Stimulated activated CD8-positive, alpha-beta memory T cell treated with anti-CD3 and anti-CD28 coated beads, Interleukin-15, amount 100 ng/mL, for 48 hours (primary cell): ENCODE measurements around the gene GPC1.

Experiments
- DNase-seq, 2 donors: peaks; one replicate each; pipeline ENCODE4 v3.0.0-alpha.2; 2020; ENCODE audit warnings: low read depth in 2 of 2

GPC1 gene

DNA sequence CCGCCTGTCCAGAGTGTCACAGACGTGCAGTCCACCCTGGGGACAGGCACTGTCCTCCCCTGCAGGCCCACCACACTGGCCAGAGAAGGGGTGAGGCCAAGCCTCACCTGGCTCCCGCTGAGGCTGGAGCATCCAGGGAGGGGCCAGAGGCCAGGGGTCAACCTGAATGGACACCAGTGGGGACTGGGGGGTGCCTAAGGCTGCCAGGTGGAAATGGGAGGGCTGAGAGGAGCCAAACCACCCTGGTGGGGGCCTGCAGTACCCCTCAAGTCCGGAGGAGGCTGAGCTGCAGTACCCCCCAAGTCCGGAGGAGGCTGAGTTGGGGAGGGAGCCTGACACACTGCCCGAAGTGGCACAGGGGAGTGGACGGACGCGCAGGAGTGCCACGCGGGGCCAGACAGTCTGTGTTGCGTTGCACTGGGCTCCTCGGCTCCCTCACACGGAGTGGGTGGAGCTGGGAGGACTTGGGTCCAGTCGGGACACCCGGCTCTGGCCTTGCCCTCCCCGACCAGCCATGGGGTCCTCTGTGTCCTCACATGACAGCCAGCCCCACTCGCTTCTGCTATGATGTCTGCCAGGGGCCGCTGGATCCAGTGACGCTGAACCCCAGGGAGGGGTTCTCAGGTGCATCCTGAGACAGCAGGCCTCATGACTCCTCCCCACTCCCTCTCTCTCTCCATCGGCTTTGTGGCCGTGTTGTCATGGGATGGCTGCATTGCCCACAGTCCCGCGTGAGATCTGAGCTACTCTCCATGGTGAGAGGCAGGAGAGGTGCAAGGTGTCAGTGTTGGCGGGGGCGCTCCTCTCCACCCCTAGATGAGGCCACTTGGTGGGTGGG lies 22.3 kb upstream of the GPC1 start:
- no peak for DNase-seq

DNA sequence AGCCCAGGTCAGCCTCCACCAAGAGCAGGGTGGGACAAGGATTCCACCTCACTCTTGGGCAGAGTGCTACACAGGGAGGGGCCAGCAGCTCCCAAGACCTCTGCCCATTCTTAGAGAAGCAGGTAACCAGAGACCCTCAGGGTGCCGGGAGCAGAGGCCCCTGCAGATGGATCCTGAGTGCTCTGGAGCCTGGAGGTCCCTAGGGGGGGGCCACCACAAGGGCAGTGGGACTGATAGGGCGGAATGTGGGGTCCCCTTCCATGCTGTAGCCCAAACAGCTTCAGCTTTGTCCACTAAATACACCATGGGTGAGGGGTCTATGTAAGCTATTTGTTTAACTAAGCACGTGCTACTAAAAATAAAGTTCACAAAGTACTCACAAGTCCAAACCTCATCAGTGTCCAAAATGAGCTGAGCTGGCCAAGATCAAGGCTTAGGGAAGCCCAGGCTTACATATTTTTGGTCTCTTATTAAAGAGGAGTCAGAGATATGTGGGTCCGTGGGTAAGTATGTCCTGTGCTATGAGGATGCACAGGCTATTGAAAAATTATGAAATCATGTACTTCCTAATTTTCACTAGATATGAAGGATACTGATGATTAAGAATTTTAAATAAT lies 21.5 kb upstream of the GPC1 start:
- DNase-seq = no peak

DNA sequence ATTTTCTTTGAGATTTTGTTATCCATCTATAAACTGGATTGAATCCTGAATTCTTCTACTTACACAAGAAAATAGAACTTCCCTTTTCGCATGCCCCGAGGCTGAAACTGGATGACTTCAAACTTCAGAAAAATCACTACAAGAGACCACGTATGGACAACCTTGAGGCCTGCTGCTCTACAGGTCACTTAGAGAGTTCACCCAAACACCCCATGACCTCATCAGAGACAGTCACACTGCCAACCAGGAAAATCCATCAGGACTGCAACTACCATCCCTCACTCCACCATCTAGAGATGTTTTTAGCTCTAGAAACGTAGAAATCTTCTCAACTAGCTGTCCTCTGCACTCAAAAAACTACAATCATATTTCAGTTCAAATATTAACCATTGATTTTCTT lies 18.6 kb upstream of the GPC1 start:
- DNase-seq = no peak

DNA sequence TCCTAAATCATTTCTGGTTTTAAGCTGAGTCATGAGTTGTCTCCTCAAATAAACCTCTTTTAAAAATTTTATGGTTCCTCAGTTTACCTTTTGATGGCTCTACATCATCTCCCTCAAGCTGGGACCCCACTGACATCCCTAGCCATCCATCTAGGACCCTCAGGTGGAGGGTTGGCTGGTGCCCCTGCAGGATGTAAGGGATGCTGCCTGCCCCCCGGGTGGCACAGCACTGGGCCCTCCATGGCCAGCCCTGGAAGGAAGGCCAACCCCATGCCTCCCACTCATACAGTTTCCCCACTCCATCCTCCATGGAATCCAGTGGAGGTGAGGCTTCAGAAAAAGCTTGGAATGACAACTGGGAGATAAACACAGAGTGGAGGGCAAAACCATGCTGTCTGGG lies 17.2 kb upstream of the GPC1 start:
- no peak for DNase-seq

DNA sequence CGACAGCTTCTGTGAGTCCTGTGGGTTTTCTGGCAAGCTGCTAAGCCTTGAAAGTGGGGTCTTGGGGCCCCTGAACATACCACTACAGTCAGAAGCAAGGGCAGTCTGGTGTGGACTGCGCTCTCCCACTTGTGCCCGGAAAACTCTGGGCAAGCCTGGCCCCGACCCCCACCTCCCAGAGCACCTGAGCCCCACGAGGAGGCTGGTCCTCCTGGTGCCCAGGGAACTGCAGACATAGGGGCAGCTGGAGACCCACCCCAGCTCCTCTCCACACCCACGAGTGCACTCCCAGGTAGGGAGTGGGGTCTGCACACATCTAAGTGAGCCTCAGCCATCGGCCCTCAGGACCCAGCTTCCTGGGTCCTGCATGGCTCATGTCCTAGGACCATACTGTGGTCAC lies 16.2 kb upstream of the GPC1 start:
- DNase-seq = no peak

DNA sequence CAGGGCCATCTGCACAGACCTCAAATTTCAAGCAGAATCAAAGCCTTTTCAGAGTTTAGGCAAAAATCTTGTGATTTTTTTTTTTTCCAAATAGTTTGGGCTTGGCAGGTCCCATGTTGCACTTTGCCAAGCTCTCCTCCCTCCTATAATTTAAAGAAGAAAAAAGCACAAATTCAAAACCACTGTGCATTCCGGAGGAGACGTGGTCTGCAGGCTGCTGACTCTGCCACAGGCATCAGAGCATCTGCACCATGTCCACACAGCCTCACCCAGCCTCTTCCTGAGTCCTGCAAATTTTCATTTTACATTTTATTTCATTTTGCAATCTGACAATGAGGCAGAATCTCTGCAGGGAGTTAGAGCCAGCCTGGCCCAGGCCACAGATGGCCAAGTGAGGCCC lies 15.7 kb upstream of the GPC1 start:
- DNase-seq = no peak

DNA sequence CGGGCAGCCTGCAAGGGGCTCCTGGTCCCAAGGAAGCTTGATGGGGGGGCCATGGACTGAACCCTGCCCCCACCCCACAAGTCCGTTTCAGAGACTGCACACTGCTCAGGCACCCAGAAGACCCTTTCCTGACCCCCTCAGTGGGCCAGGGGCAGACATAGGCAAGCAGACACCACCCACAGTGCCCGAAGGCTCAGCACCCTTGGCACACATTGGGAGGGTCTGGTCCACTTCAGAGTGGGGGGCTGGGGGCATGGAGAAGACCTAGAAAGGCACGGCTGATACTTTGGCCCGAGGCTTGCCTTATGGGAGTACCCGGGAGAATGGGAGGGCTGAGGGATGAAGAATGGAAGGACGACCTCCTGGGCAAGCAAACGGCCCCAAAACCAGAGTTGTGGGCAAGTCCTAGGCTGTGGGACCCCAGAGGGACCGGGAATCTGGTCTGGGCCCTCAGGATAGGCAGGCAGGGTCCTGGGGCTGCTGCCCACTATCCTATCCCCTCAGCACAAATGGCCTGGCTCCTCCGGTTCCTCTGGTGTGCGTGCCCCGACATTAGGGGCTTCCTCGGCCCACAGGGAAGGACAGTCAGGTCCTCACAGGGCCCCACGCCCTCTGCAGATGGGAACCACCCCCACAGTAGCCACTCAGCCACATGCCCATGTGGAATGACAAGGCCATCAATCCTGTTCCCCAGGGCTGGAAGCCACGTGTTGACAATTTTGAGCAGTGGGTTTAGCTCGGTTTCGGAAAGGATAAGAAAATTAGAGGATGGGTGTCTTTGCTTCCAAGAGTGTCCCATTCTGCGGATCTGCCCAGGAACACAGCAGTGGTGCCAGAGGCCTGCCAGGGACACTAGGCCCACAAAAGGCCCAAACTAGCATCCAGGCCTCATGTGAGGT lies 15.0 kb upstream of the GPC1 start:
- DNase-seq = no peak

DNA sequence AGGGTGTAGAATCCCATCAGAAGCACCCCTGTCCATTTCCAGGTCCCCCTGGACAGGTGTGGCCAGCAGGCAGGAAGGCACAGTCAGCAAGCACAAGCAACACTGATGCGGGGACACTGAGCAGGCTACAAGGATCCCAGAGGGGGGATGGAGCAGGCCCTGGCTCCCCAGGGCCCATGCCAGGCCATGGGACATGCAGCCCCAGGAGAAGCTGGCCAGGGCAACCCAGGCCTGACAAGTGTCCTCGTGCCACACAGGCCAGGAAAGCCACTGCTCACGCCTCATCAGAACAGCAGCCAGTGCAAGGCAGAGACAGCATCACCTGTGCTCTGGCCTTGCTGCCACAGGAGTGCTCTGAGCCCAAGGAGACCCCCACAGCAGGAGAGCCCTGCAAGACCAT lies 14.1 kb upstream of the GPC1 start:
- DNase-seq = no peak

DNA sequence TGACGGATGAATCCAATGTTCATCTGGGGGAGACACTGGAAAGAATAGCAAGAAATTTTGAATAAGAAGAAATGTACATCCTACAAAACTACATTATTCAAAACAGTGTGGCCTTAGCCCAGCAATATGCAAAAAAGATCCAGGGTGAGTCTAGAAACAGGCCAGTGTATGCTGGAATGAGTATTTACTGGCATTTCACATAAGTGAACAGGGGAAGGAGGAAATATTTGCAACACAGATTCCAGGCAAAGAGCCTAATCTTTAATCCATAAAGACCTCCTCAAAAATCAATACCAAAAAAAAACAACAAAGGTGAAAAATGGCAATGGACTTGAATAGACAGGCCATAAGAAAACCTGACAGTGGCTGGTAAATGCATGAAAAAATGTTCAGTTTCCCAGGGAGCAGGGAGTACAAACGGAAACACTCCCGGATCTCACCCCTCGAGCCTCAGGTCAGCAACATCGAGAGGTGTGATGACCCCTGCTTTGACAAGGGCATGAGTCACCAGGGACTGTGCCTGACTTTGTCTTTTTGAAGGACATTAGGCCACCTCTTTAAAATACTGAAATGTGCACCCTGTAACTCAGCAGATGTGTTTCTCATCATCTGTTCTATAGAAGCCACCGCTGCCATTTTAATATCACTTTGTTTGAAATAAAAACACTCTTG lies 12.7 kb upstream of the GPC1 start:
- no peak for DNase-seq

DNA sequence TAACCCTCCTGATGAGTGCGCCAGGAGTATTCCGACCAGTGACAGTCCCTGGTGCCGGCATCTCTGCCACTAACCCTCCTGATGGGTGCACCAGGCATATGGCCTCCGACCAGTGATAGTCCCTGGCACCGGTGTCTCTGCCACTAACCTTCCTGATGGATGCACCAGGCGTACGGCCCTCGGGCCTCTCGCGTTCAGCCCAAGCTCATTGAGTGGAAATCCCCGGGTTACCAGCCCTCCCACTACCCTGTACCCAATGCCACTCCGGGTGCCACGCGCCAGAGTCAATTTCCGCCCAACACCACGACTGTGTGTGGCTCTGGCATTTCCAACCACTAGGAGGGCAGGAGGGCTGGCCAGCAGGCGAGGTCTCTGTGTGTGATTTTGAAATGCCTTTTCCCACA lies 11.7 kb upstream of the GPC1 start:
- DNase-seq = no peak

DNA sequence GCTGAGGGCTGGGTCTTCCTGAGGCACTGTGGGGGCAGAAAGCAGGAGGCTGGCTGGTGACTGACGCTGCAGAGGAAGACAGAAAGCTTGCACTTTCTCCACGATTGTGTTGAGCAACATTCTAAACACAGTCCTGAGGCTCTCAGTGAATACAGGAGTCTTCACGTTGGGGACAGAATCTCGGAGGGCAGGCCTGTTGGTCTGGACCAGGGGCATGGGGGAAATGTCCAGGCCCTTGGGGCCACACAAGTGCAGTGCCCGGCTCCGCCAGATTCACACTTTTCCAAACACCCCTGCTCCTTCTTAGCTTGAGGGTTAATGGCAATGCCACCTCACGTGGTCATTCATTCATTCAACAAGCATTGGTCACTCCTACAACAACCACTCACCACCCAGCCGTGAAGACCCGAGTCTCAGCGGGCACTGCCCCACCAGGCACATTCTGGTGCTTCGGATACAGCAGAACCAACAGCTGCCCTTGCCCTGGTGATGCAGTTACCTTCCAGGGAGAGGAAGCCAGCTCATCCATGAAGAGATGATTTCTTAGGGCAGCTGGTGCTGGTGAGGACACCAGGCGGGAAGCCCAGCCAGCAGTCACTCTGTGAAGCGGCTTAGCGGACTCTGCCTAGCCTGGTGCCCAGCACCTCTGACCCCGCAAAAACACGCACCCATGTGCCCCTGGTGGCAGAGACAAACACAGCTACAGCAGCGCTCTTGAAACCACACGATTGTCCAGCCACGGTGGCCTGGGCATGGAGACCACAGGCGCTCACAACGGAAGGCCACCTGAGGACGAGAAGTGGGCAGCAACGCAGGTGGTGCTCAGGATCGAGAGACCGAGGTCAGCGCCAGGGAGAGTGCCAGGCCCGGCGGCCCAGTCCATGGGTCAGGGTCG lies 10.9 kb upstream of the GPC1 start:
- DNase-seq = no peak

DNA sequence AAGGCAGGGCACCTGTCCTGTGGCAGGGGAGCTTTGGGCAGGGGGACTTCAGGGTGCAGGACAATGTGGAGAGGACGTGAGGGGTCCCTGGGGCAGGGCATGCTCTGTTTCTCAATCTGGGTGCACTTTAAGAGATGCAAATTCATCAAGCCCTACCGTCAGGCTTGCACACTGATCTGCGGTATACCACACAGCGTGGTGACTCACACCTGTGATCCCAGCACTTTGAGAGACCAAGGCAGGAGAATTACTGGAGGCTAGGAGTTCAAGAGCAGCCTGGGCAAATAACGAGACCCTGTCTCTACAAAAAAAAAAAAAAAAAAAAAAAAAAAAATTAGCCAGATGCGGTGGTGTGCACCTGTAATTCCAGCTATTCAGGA lies 10.2 kb upstream of the GPC1 start:
- no peak for DNase-seq

DNA sequence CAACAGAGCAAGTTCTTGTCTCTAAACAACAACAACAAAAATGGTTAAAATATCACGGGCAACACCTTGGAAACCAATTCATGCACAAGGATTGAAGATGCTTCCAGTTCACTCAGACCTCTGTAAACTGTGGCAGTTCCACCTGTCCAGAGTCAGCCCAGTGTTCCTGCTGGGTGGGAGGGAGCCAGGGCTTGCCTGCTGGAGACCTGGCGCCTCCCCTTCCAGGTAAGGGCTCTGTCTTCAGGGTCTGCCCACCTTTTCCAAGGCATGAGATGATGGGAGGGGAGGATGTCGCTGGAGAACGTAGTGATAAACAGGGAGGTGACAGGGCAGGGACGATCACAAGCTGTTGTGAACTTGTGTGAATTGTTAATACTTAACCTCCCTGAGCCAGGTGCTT lies 9.8 kb upstream of the GPC1 start:
- no peak for DNase-seq

DNA sequence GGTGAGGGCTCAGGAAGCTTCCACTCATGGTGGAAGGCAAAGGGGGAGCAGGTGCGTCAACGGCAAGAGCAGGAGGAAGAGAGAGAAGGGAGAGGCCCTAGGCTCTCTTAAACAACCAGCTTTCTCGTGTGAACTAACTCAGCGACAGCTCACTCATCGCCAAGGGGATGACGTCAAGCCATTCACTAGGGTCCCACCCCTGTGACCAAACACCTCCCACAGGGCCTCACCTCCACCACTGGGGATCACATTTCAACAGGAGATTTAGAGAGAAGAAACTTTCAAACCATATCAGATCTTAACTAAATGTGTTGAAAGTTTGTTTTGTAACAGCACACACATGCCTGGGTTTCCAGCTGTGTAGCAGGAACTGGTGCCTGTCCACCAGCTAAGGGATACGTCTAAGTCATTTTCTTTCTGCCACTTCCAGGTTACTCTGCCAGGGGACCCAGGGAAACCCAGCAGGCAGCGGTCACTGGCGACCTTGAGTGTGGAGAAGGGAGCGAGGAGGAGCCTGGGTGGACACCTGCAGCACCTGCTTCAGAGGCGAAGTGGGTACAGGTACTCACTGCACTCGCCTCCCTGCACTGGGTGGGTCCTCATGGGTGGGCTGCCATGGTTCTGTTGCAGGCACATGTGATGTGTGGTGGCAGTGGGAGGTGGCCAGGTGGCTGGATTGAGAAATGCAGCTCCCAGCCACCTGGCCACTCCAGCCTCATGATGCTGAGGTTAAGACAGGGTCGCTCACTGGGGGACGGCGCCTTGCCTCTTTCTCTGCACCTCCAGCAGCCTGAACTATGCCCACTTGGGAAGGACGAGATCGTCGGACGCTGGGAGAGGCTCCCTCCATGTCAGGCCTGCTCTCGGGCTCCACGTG lies 8.4 kb upstream of the GPC1 start:
- peak in 1 of 2 donors; percentile 37 for DNase-seq

DNA sequence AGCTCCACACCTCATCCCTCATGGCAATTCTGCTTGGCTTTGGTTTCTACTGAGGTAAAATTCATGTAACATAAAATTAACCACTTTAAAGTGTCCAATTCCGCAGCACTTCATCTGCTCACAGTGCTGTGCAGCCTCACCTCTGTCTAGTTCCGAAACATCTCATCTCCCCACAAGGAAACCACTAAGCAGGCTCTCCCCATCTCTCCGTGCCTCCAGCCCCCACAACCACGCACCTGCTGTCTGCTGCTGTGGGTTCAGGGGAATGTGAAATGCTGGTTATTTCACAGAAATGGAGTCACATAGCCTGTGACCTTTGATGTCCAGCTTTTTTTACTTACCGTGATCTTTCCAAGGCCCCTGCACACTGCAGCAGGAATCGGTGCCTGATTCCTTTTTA lies 7.7 kb upstream of the GPC1 start:
- DNase-seq = no peak

DNA sequence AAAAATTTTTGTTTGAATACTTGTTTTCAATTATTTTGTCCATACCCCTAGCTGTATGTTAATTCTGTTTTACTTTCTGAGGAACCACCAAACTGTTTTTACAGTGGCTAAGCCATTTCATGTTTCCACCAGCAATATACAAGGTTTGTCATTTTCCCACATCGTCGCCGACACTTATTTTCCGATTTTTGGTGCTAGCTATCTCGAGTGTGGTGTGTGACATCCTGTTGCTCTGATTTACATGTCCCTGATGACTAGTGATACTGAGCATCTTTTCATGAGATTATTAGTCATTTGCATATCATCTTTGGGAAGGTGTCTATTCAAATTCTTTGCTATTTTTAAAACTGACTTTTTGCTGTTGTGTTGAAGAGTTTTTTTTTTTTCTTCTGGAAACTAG lies 7.2 kb upstream of the GPC1 start:
- DNase-seq = no peak

DNA sequence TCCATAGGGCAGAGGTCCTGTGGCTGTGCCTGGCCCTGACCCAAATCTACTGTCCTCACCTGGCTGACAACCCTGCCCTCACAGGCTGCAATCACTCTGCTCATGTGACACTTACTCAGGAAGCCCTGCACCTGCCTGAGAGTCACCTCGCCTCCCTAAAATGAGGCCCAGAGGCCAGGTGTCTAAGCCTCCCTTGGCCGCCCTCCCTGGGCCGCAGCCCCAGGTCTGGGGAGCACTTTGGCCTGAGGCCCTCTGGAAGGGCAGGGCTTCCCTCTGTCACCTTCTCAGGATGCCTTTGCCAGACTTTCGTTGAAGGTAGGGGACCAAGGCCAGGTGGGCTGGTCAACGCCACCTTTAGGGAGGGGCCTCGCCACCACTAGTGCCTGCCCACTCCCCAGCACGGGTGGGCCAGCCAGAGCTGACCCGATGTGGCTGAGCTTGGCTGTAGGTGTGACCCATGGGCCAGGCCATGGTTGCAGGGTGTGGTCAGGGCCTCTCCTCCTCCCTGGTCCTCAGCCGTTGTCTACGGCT lies 6.1 kb upstream of the GPC1 start:
- no peak for DNase-seq

DNA sequence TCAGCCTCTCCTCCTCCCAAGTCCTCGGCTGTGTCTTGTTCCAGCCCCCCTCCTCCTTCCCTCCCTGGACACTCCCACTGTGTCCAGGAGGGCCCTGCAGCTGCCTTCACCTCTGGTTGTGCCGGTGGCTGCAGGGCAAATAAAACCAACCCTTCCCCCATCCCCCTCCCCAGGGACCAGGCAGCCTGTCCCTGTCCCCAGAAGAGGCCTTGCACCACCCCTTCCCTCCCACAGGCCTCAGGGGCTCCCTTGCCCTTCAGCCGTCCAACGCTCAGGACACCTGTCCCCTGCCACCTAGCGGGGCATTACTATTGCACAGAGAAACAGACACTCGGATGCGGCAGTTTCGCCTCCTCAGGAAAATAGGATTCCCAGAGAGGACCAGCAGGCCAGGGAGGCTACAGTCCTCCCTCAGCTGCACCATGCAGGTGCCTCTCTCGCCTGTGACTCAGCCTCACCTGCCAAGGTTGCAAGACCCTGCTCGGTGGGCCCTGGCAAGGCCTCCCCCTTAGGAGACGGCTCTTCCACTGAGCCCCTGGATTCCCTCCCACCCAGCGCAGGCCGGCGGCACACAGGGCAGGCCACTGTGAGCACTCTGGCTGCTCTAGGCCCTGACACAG lies 5.5 kb upstream of the GPC1 start:
- DNase-seq = no peak

DNA sequence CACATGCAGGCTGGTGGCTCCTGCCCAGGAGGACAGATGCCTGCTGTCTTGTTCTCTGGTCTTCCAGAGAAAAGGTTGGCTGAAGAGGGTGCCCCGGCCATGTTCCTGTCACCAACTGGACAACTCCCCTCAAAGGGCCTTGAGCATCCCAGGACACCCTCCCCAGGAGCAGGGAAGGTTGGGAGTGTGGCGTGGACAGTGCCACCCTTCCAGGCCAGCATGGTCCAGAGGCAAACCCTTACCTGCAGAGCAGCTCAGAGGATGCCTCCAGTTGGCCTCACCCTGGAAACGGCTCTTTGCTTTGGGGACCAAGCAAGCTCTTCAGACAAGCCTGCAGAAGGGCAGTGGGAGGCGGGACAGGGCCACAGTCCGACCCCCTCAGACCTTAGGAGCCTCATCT lies 4.9 kb upstream of the GPC1 start:
- no peak for DNase-seq
